ENCODE results near the gene MYH1.
"Not testable (repeated sequence)": the region's sequence is repeated elsewhere in the genome, so short reads cannot be mapped to it uniquely, and the experiment has no call there.

Gene MYH1

GRCh38 chr17:10518271-10519037, at the start of gene MYH1:
Gene MYH1 (minus strand): TSS chr17:10518542. CDS start chr17:10516642, 1,900 bp downstream.
- DNase-seq (ENCODE audit: low read depth in 2 of 2), result no peak

- DNase-seq (ENCODE audit: low read depth in 2 of 2), result no peak
These were observed 45.8 kb upstream of the MYH1 start for GRCh38 chr17:10563991-10564660.

GRCh38 chr17:10558049-10558448, 39.7 kb upstream of the MYH1 start:
- DNase-seq (ENCODE audit: low read depth in 2 of 2), result no peak

- DNase-seq (ENCODE audit: low read depth in 2 of 2), result no peak
These were observed 39.1 kb upstream of the MYH1 start for GRCh38 chr17:10557422-10557821.

GRCh38 chr17:10556301-10557005, 38.1 kb upstream of the MYH1 start:
- no peak for DNase-seq (ENCODE audit: low read depth in 2 of 2)

- no peak for DNase-seq (ENCODE audit: low read depth in 2 of 2)
These were observed 31.7 kb upstream of the MYH1 start for GRCh38 chr17:10550014-10550413.

- DNase-seq (ENCODE audit: low read depth in 2 of 2), result no peak
These were observed 30.9 kb upstream of the MYH1 start, which contains the start of gene MYH2 for GRCh38 chr17:10549096-10549842. Gene MYH2 (minus strand): TSS chr17:10549658. CDS start chr17:10547920, 1,738 bp downstream.

GRCh38 chr17:10547351-10547750, 29.0 kb upstream of the MYH1 start:
- no peak for DNase-seq (ENCODE audit: low read depth in 2 of 2)

- not testable (repeated sequence) for DNase-seq (ENCODE audit: low read depth in 2 of 2)
These were observed 25.1 kb upstream of the MYH1 start for GRCh38 chr17:10543486-10543885.

- DNase-seq (ENCODE audit: low read depth in 2 of 2), result not testable (repeated sequence)
These were observed 22.8 kb upstream of the MYH1 start for GRCh38 chr17:10541179-10541578.

GRCh38 chr17:10532026-10532425, 13.7 kb upstream of the MYH1 start:
- no peak for DNase-seq (ENCODE audit: low read depth in 2 of 2)

- DNase-seq (ENCODE audit: low read depth in 2 of 2), result no peak
These were observed 9.1 kb upstream of the MYH1 start for GRCh38 chr17:10527419-10527818.

GRCh38 chr17:10526517-10526916, 8.2 kb upstream of the MYH1 start:
- DNase-seq (ENCODE audit: low read depth in 2 of 2), result no peak

- no peak for DNase-seq (ENCODE audit: low read depth in 2 of 2)
These were observed 4.7 kb upstream of the MYH1 start for GRCh38 chr17:10523064-10523463.

- no peak for DNase-seq (ENCODE audit: low read depth in 2 of 2)
These were observed 3.6 kb upstream of the MYH1 start for GRCh38 chr17:10521949-10522348.

GRCh38 chr17:10516638-10517037, 1.7 kb downstream of the MYH1 start:
- no peak for DNase-seq (ENCODE audit: low read depth in 2 of 2)

GRCh38 chr17:10516065-10516464, 2.3 kb downstream of the MYH1 start:
- no peak for DNase-seq (ENCODE audit: low read depth in 2 of 2)

- DNase-seq (ENCODE audit: low read depth in 2 of 2), result no peak
These were observed 4.9 kb downstream of the MYH1 start for GRCh38 chr17:10513299-10514067.

- no peak for DNase-seq (ENCODE audit: low read depth in 2 of 2)
These were observed 5.5 kb downstream of the MYH1 start for GRCh38 chr17:10512856-10513255.

GRCh38 chr17:10499950-10500349, 18.4 kb downstream of the MYH1 start:
- DNase-seq (ENCODE audit: low read depth in 2 of 2), result no peak

GRCh38 chr17:10492004-10492403, 26.3 kb downstream of the MYH1 start:
- no peak for DNase-seq (ENCODE audit: low read depth in 2 of 2)
